GM10266 (cell line): ENCODE measurements around the gene GDA.

ENCODE experiments used
- DNase-seq: peaks from one replicate; pipeline ENCODE4 v3.0.0; 2012; ENCODE audit errors: extremely low spot score
- TF ChIP-seq, protein P1 (sequence below): IDR thresholded peaks from 2 replicates; pipeline ENCODE4 v1.5.1; 2012; ENCODE audit warnings: mild to moderate bottlenecking, low read depth; ENCODE audit not compliant: control insufficient read depth, insufficient read depth; ENCODE audit errors: missing control alignments

GDA gene

DNA sequence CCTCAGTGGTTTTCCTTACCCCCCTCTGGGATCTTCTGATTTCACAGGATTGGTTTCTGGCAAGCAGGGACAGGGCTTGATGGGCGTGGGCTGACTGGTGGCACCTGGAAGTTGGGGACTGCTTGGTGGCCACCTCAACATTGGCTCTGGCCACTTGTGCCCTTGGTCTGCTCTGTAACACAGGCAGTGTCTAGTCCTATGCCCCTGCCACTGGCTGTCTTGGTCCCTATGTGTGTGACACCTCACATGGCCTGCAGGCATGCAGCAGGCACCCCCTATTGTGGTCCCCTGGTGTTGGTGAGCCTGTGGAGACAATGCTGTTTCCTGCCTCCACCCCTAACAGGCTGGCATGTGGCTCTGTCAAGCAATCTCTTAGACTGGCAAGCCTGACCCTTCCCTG, 71.3 kb downstream of the GDA start:
- TF ChIP-seq, protein P1, sequence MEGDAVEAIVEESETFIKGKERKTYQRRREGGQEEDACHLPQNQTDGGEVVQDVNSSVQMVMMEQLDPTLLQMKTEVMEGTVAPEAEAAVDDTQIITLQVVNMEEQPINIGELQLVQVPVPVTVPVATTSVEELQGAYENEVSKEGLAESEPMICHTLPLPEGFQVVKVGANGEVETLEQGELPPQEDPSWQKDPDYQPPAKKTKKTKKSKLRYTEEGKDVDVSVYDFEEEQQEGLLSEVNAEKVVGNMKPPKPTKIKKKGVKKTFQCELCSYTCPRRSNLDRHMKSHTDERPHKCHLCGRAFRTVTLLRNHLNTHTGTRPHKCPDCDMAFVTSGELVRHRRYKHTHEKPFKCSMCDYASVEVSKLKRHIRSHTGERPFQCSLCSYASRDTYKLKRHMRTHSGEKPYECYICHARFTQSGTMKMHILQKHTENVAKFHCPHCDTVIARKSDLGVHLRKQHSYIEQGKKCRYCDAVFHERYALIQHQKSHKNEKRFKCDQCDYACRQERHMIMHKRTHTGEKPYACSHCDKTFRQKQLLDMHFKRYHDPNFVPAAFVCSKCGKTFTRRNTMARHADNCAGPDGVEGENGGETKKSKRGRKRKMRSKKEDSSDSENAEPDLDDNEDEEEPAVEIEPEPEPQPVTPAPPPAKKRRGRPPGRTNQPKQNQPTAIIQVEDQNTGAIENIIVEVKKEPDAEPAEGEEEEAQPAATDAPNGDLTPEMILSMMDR = no peak
- no peak for DNase-seq

GRCh38 chr9:72226146-72226812, 77.0 kb downstream of the GDA start:
- TF ChIP-seq, protein P1 = no peak
- no peak for DNase-seq

GRCh38 chr9:72228282-72228681, 79.0 kb downstream of the GDA start:
- TF ChIP-seq, protein P1 = no peak
- DNase-seq = no peak

DNA sequence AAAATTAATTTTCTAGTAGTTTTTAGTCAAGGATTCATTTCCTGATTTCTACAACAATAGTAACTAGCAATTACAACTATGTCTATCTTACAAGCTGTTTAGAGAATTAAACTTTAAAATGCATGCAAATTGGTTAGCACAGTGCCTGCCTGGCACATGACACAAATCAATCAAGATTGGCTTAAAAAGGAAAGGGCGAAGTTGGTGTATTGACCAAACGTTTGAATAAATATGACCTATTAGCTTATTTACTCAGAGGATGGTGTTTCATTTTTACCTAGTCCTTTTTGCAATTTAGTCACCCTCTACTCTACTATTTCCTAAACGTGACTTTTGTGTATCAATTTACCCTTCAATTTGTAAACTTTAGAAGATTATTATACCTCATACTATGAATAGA, 83.5 kb downstream of the GDA start:
- TF ChIP-seq, protein P1 = no peak
- DNase-seq = no peak

- DNase-seq = no peak
- TF ChIP-seq, protein P1 = no peak
Observed at GRCh38 chr9:72247549-72247948, 98.3 kb downstream of the GDA start.

GRCh38 chr9:72251589-72251988, 102.3 kb downstream of the GDA start:
- TF ChIP-seq, protein P1 = no peak
- DNase-seq = no peak

DNA sequence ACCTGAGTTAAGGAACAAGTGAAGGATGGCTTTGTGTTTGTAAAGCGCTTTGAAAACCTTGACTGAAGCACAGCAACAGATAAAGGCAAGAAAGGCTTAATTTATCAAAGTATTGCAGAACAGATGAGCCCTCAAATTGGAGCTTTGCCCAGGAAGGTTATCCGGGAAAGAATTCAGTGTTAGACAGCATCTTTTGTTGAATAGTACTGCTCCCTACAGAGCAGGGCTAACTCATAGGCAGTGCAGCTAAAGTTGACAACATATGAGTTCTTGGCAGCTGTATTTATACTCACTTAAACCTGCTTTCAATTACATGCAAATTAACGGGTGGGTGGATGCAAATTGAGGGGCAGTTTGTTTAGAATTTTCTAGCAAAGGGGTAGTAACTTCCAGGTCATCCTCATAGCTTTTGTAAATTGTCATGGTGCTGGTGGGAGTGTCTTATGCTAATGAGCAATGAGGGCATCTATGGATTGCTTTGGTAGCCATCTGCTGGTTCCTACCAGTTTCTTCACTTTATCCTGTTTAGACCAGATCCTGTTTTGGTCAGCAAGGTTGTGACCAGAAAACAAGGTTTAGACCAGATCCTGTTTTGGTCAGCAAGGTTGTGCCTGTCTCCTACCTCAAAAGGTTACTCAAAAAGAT, 105.8 kb downstream of the GDA start:
- no peak for DNase-seq
- TF ChIP-seq, protein P1 = no peak
